Fibroblast of villous mesenchyme (primary cell): ENCODE measurements around the gene PRDM1. TPM values are rescaled to one million over a fixed set of nuclear protein-coding genes. Genes with fewer than 3 reads are reported as not detected.

ENCODE experiments used
- DNase-seq: peaks from one replicate; pipeline ENCODE4 v3.0.0-alpha.2; 2010; ENCODE audit warnings: low read depth
- H3K4me3 ChIP-seq: 2 replicates; pipeline ENCODE4 v1.5.1; 2011; ENCODE audit warnings: low read depth, mild to moderate bottlenecking, low read length
- total RNA-seq: library from RNA; depleted of rRNA; stranded (reverse); fragments of >200 nt; gene quantifications from 2 replicates; pipeline ENCODE4 v1.2.3, GENCODE V29; 2012
- TF ChIP-seq, protein P1 (sequence below): IDR thresholded peaks from 2 replicates; pipeline ENCODE4 v1.5.1; 2012; ENCODE audit warnings: low read depth, mild to moderate bottlenecking, low read length; ENCODE audit not compliant: insufficient read depth

Gene PRDM1
- total RNA-seq, 1 donor, result 39.7 TPM

DNA sequence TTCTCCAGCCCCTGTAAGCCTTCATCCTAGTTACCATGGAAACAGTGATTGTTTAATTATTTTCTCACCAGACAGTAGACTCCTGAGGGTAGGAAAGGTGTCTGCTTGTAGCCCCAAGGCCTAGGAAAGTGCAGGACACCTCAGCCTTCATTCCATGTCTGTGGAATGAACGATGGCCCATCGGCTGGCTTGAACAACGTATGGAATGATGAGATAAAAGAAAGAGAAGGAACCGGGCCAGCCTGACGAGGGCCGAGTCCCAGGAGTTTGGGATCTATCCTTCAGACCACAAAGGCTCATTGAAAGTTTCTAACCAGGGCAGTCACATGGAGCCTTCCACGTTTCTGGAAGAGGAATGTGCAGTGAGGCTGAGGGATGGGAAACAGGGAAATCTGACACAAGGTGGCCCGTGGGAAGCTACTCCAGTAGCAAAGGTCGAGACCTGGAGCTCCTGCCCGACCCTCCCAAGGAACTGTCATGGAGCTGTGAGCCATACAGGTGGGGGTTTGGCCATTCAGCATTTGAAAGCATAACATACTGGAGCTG lies 46.1 kb downstream of the PRDM1 start:
- DNase-seq, result no peak
- TF ChIP-seq, protein P1, sequence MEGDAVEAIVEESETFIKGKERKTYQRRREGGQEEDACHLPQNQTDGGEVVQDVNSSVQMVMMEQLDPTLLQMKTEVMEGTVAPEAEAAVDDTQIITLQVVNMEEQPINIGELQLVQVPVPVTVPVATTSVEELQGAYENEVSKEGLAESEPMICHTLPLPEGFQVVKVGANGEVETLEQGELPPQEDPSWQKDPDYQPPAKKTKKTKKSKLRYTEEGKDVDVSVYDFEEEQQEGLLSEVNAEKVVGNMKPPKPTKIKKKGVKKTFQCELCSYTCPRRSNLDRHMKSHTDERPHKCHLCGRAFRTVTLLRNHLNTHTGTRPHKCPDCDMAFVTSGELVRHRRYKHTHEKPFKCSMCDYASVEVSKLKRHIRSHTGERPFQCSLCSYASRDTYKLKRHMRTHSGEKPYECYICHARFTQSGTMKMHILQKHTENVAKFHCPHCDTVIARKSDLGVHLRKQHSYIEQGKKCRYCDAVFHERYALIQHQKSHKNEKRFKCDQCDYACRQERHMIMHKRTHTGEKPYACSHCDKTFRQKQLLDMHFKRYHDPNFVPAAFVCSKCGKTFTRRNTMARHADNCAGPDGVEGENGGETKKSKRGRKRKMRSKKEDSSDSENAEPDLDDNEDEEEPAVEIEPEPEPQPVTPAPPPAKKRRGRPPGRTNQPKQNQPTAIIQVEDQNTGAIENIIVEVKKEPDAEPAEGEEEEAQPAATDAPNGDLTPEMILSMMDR, result no peak
- H3K4me3 ChIP-seq, result no peak overlapping the region

DNA sequence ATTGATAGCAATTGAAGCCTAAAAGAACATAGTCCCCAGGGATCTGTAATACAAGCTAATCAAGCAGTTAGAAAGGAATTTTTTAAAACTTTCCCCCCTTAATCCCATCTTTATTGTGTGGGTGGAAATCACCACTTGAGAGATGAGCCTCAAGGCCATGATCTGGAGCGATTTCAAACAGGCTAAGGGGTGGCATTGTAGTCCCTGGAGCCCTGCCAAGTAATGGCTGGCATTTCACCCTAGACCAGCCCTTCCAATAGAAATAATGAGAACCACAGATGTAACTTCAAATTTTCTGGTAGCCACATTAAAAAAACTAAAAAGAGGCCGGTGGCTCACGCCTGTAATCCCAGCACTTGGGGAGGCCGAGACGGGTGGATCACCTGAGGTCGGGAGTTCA lies 46.9 kb downstream of the PRDM1 start:
- H3K4me3 ChIP-seq, result no peak overlapping the region
- TF ChIP-seq, protein P1, result no peak
- DNase-seq, result no peak

DNA sequence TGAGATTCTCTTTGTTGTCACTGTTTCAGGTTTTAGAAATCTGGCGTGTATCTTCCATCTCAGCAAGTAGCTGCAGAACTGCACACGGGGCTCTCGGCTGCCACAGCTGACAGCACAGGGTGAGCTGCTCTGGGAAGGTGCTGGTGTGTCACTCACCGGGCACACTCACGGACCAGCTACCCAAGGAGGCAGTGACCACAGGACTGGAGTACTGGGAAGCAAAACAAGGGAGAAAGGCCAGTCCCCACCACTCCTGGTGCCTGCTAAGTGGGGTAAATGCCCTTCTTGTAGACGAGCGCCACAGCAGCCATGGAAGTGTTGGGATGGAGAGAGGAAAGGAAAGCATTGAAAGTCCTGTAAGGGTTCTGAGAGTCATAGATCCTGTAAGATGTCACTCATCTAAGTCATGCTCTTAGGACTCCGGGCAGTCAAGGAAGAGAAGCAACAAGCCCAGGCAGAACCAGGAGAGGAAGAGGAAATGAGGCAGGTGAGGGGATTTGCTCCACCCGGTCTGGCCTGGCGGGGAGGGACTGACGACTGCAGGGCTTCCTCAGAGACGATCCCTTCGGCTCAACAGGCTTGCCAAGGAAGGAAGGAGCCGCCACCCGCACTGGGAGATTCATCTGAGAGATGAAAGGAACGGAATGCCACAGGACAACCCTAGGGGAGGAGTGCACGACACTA lies 48.1 kb downstream of the PRDM1 start:
- no peak overlapping the region for H3K4me3 ChIP-seq
- DNase-seq, result no peak
- TF ChIP-seq, protein P1, result no peak

DNA sequence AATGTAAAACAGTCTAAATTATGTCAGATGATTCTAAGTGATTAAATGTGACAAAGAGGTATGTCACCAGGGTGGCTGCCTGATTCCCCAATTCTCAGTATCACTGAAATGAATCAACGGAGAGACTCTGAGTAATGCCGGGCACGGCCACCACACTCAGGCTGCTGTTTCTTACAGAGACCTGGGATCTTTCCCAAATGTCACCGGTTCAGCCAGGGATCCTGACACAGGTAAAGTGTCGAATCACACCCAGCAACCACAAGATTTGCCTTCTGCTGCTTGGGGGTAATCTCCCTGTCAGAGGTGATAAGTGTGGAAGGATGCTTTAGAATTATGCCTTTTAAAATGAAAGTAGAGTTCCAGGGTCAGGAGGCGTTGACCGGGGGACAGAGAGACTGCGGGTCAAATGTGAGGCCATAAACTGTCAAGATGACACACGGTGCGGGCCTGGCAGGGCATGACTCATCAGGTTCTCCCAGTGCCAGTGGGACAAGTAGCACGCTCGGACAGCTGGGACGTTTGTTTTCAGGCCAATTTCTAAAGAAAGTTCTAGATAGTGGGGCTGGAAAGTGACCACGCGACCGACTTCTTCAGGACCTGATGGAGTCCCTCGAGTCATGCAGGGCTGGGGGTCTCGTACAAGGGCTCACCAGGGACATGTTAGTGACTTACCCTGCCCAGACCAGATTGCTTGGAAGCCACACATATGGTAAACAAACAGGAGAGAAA lies 48.9 kb downstream of the PRDM1 start:
- DNase-seq, result peak; percentile 68
- TF ChIP-seq, protein P1, result no peak
- no peak overlapping the region for H3K4me3 ChIP-seq

DNA sequence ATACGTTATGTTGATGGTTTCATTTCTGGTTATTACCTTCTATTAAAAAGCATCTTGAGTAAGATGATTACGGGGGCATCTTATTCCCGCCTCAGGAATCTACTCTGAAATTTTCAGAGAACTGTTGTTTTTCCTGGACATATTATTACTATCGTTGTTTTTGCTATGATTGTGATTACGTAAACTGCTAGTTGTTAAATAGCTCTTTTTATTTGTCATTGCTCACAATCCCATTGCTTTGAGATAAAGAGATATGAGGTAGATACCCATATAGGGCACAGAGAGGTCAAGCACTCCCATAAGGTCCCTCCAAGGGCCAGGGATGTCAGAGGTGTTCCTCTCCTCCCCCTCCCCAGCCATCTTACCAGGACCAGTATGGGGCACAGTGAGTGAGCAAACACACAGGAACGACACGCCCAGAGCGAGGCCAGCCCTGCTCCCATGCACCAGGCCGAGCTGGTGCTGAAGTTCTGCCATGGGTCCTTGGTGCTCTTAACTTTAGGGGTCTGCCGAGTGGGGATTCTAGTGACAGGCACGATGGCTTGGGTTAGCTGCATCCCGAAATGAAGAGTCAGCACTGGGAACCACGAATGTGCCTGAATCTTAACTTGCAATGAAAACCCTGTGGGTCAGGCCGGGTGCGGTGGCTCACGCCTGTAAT lies 49.9 kb downstream of the PRDM1 start:
- TF ChIP-seq, protein P1, result no peak
- H3K4me3 ChIP-seq, result no peak overlapping the region
- DNase-seq, result peak; percentile 50

DNA sequence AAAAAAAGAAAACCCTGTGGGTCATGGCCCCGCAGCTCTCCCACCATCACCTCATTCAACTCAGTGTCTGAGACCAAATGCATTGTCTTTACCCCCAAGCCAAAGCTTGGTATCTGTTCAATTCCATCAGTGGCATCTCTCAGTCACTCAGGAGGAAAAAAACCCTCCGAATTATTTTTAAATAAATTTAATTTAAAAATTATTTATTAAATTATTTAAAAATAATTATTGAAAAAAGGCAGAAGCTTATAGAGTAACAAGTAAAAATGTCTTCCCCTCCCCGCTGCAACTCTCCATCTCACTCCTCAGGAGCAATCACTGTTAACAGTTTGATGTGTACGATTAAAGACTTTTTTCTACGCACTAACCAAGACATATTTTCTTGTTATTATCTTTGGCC lies 50.7 kb downstream of the PRDM1 start:
- TF ChIP-seq, protein P1, result no peak
- DNase-seq, result no peak
- H3K4me3 ChIP-seq, result no peak overlapping the region
